Kidney (tissue), 14 donors: ENCODE measurements around the gene FAM111B. TPM values are rescaled to one million over a fixed set of nuclear protein-coding genes. Genes with fewer than 3 reads are reported as not detected.

ENCODE experiments used
- DNase-seq, 5 donors: peaks; one replicate each; pipeline ENCODE4 v3.0.0-alpha.2; 2013 to 2020
- FAIRE-seq: peaks from 2 replicates; lab custom pipeline; 2012; peaks lifted over from hg19 to GRCh38; lab: Jason Lieb, UNC
- H3K27ac ChIP-seq, 2 donors: one replicate each; pipeline ENCODE4 v1.7.0; 2013; ENCODE audit warnings: low read depth in 2 of 2, low read length in 2 of 2, inconsistent platforms in 1 of 2
- H3K27me3 ChIP-seq: one replicate; pipeline ENCODE4 v1.7.1; 2013; ENCODE audit warnings: low read length, inconsistent platforms; ENCODE audit not compliant: control insufficient read depth, insufficient read depth
- H3K36me3 ChIP-seq, 3 donors: one replicate each; pipeline versions ENCODE4 v1.7.0 to v1.7.1; 2013; ENCODE audit warnings: low read length in 3 of 3, control low read depth in 1 of 3, inconsistent platforms in 1 of 3; ENCODE audit not compliant: insufficient read depth in 3 of 3, control insufficient read depth in 2 of 3
- H3K4me1 ChIP-seq, 3 donors: one replicate each; pipeline versions ENCODE4 v1.7.0 to v1.7.1; 2013; ENCODE audit warnings: low read length in 3 of 3, inconsistent platforms in 1 of 3, low read depth in 1 of 3; ENCODE audit not compliant: control insufficient read depth in 2 of 3, insufficient read depth in 2 of 3
- H3K4me3 ChIP-seq, 3 donors: one replicate each; pipeline versions ENCODE4 v1.7.0 to v1.8.1; 2013; ENCODE audit warnings: low read length in 3 of 3, control low read depth in 1 of 3, inconsistent platforms in 1 of 3
- H3K9ac ChIP-seq, 3 donors: one replicate each; pipeline versions ENCODE4 v1.7.0 to v1.7.1; 2013; ENCODE audit warnings: low read length in 3 of 3, control low read depth in 1 of 3, inconsistent platforms in 1 of 3
- H3K9me3 ChIP-seq, 3 donors: one replicate each; pipeline versions ENCODE4 v1.7.0 to v1.7.1; 2013; ENCODE audit warnings: low read length in 3 of 3, control low read depth in 1 of 3, inconsistent platforms in 1 of 3; ENCODE audit not compliant: control insufficient read depth in 2 of 3, insufficient read depth in 1 of 3
- CTCF ChIP-seq: IDR thresholded peaks from 3 replicates; pipeline ENCODE4 v1.5.1; 2012; ENCODE audit warnings: mild to moderate bottlenecking, moderate library complexity, borderline replicate concordance; ENCODE audit not compliant: insufficient read depth; ENCODE audit errors: extremely low read depth
- intact Hi-C: fragments of 100-400 bp; cut with DNase I; formaldehyde crosslinking; loops from one replicate; pipeline ENCODE4 v1.11.1; 2022
- polyA plus RNA-seq: library from polyadenylated mRNA; stranded (reverse); fragments of 350-450 nt; fragmentation: Illumina TruSeq; extraction: RNeasy Lipid Tissue Mini Kit (QIAGEN cat#74804); gene quantifications from one replicate; pipeline ENCODE4 v1.2.3, GENCODE V29; 2014; ENCODE audit warnings: low read depth, low replicate concordance; ENCODE audit not compliant: insufficient read depth
- total RNA-seq: library from RNA; stranded (reverse); fragmentation: NEBNext Ultra II Directional; extraction: Animal tissue kit (Norgen Biotek cat#: 25700); gene quantifications from one replicate; pipeline ENCODE4 v1.2.1, GENCODE V29; 2021
- donor health status: control.
- donor health status: control.
- donor health status: control.
- donor health status: control.
- donor health status: control.
- donor health status: DM: yes; HTN: yes; CAD: no.
- donor health status: Normal renal cell carcinoma (clear cell type).

FAM111B gene
- total and polyA plus RNA-seq, 2 donors from 2014 or later, result 0.17 to 2.2 TPM

- intact Hi-C loops, result loop anchor here (5.0 kb wide), 2 partner anchors 33 to 113 kb away; no protein-coding TSS in a partner anchor
- Histone ChIP-seq H3K36me3 (no peaks in the 10 kb centered on the region), H3K4me3 (peak overlapping the region; percentile 73 to 86 (median 77)), H3K27me3 (no peaks in the 10 kb centered on the region), H3K4me1 (peaks cover 6 to 29% (median 10%) of the 10 kb centered on the region in 3 donors), H3K27ac (peak overlapping the region; percentile 68 to 81), H3K9me3 (no peaks in the 10 kb centered on the region), H3K9ac (peak overlapping the region in 2 of 3 donors; percentile 7 to 57)
- TF ChIP-seq CTCF, result no peak
- FAIRE-seq (no peak), DNase-seq (peak; percentile 52 to 85 (median 72))
Measured at GRCh38 chr11:59173964-59174663, 67.1 kb downstream of the FAM111B start.

GRCh38 chr11:59174664-59175033, 67.6 kb downstream of the FAM111B start:
- TF ChIP-seq CTCF, result no peak
- DNase-seq (peak in 1 of 5 donors; percentile 31), FAIRE-seq (no peak)
- Histone ChIP-seq H3K4me3 (peak overlapping the region; percentile 1 to 12 (median 10)), H3K27me3 (no peaks in the 10 kb centered on the region), H3K9me3 (no peaks in the 10 kb centered on the region), H3K27ac (peak overlapping the region; percentile 45 to 68), H3K36me3 (no peaks in the 10 kb centered on the region), H3K9ac (no peak overlapping the region), H3K4me1 (peaks cover 6 to 29% (median 10%) of the 10 kb centered on the region in 3 donors)
- intact Hi-C loops, result loop anchor here (5.0 kb wide), 2 partner anchors 33 to 113 kb away; no protein-coding TSS in a partner anchor

GRCh38 chr11:59175091-59175501, 68.1 kb downstream of the FAM111B start:
- Histone ChIP-seq H3K4me3 (peak overlapping the region in 1 of 3 donors; percentile 10), H3K9me3 (no peaks in the 10 kb centered on the region), H3K36me3 (no peaks in the 10 kb centered on the region), H3K27ac (peak overlapping the region; percentile 9 to 39), H3K27me3 (no peaks in the 10 kb centered on the region), H3K9ac (no peak overlapping the region), H3K4me1 (peaks cover 6 to 29% (median 10%) of the 10 kb centered on the region in 3 donors)
- intact Hi-C loops, result no loop called here
- no peak for DNase-seq
- TF ChIP-seq CTCF, result no peak
- FAIRE-seq, result no peak
